H1 (cell line): Measurements from ENCODE around the gene PPM1M. TPM values are rescaled to one million over a fixed set of nuclear protein-coding genes. Genes with fewer than 3 reads are reported as not detected.

Experiments used
- KDM1A ChIP-seq: fragments of 200-600, 300-600 bp; sonication (generic); IDR thresholded peaks from 2 replicates; pipeline ENCODE4 v1.7.1; 2016; ENCODE audit warnings: mild to moderate bottlenecking, low read length, borderline replicate concordance
- polyA plus RNA-seq, 7 experiments: library from polyadenylated mRNA; depleted of rRNA in 3 of 7; stranded (reverse) in 5 of 7; unstranded in 2 of 7; fragments of >200 nt in 5 of 7; fragments of 200-250 nt in 2 of 7; gene quantifications; 1 replicate in 5 of 7; 2 replicates in 1 of 7; 4 replicates in 1 of 7; pipeline versions ENCODE4 v1.2.1 to v1.2.3, GENCODE V29; 2011 to 2013; ENCODE audit warnings: missing spikeins in 2 of 7, mixed read lengths in 2 of 7
- total RNA-seq: library from RNA; stranded (reverse); fragmentation: NEBNext Ultra II Directional; extraction: Animal tissue kit (Norgen Biotek cat#: 25700); gene quantifications from 2 replicates; pipeline ENCODE4 v1.2.1, GENCODE V29; 2021
- TF ChIP-seq, protein P1 (sequence below): IDR thresholded peaks from 2 replicates; pipeline ENCODE4 v1.6.1; 2012; ENCODE audit warnings: inconsistent platforms

The PPM1M gene
- total and polyA plus RNA-seq, 2 of the 8 experiments (the other 6 are each of a cell fraction or from before 2014, with no cell fraction given): 5.2 to 6.3 TPM

DNA sequence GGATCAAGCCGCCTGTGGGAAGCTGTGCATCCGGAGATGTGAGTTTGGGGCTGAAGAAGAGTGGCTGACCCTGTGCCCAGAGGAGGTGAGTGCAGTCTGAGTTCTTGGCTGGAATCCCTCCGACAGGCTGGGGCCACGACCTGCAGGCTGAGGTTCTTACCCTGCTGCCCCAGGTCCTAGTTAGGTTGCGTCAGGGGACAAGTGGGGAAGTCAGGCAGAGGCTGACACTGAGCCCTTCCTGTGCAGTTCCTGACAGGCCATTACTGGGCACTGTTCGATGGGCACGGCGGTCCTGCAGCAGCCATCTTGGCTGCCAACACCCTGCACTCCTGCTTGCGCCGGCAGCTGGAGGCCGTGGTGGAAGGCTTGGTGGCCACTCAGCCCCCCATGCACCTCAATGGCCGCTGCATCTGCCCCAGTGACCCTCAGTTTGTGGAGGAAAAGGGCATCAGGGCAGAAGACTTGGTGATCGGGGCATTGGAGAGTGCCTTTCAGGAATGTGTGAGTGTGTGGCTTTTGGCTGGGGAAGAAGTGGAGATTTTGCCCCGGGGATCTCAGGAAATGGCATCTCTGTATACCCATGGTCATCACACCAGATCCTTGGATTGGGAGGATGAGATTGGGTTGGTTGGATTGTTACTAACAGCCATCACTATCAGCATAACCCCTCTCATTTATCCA lies 1.3 kb downstream of the PPM1M start (continued):
- TF ChIP-seq KDM1A: no peak
- TF ChIP-seq, protein P1, sequence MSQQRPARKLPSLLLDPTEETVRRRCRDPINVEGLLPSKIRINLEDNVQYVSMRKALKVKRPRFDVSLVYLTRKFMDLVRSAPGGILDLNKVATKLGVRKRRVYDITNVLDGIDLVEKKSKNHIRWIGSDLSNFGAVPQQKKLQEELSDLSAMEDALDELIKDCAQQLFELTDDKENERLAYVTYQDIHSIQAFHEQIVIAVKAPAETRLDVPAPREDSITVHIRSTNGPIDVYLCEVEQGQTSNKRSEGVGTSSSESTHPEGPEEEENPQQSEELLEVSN: no peak
